Stimulated activated CD8-positive, alpha-beta memory T cell treated with anti-CD3 and anti-CD28 coated beads, Interleukin-2, amount 100 ng/mL, for 1 hour (primary cell): ENCODE results near the gene WDR88.
"Not testable (repeated sequence)": the region's sequence is repeated elsewhere in the genome, so short reads cannot be mapped to it uniquely, and the experiment has no call there.

Experiments
- DNase-seq, 2 donors: peaks; one replicate each; pipeline ENCODE4 v3.0.0-alpha.2; 2020; ENCODE audit warnings: low read depth in 2 of 2

Gene WDR88

DNA sequence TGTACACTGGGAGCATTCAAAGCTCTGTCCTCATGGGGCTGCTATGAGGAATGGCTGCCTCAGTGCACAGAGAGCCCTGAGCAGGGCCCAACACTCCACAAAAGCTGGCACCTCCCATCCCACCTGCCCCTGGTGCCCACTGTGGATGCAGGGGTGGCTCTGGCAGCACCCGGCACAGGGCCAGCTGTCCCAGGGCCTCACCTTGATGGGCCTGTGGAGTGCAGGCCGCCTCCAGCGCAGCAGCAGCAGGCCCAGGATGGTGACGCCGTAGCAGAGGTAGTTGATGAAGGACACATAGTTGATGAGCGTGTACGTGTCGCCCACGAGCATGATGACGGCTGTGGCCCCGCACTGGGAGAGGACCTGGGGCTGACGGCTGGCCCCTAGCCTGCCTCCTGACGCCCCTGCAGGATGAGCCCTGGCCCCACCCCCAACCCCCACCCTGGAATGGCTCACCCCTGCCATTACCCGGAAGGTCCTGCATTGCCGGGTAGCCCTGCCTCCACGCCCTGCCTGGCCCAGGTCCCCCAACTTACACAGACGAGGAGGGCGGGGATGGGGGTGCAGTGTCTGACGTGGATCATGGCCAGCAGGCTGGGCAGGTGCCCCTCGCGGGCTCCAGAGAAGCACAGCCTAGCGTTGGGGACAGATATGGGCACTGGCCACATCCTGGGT lies 78.5 kb downstream of the WDR88 start:
- DNase-seq, result no peak

DNA sequence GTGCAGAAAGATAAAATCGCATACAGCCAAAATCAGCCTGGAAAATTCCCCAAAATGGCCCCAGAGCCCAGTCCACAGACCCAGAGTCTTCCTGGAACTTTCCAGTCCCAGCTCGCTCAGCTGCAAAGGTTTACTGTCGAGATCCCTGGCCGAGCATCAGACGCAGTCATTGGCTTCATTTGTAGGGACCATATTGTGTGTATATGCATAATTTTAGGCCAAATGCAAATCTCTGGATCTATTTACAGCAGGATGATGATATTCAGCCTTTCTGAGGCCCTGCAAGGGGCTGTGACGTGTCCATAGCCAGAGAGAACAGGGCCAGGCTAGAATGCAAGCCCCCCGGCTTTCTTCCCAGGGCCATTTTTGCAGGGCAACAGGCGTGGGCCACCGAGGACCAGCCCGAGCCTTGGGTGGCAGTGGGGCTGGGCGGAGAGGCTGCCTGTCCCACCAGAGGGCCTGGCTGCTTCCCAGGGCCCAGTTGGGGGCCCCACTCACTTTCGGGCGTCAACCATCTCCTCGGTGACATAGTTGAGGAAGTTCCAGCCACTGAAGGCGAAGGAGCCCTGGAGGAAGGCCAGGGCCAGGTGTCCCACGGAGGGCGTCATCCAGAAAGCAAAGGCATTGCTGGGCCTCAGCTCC lies 80.0 kb downstream of the WDR88 start:
- no peak for DNase-seq

DNA sequence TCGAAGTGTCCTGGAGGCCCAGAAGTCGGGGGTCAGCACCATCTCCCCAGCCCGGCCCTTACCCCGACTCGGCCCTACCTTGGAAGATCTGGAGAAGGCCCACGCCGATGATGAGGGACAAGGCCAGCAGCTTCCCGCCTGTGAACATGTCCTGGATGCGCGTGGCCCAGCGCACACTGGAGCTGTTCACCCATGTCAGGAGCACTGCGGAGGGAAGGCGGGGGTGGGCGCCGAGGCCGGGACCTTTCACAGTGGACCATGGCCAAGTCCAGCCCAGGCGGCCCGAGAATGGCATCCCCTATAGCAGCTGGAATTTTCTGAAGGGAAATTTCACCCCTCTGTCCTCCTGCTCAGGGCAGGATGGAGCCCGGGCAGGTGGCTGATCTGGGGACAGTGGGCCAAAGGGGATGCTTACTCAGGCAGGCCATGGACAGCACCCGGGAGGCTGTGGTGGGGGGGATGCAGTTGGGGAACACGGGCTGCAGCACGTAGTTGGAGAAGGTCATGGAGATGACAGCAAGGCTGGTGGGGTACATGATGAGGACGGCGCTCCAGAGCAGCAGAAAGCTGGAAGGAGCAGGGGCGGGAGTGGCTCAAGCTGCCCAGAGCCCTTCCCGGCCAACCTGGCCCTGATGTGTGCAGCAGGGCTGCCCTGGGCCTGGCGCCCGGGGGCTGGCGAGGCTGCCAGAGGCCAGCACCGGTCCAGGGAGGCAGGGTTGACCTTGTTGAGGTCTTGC lies 80.7 kb downstream of the WDR88 start:
- DNase-seq, result no peak

DNA sequence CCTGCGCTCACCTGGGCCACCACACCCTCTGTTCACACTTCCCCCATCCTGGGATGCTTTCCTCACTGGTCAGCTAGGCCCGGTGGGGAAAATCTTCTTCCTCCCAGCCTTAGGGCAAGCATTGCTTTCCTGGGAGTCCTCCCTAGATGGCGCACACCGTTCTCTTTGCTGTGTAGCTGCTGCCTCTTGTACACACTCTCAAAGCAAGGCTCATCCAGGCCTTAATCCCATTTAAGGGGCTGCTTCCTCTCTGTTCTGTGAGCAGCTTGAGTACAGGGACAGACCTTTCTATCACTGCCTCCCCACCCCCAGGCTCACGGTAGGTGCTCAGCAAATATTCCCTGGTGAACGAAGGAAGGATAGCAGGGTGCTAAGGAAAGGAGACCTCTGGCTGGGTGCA lies 82.7 kb downstream of the WDR88 start:
- DNase-seq, result no peak

DNA sequence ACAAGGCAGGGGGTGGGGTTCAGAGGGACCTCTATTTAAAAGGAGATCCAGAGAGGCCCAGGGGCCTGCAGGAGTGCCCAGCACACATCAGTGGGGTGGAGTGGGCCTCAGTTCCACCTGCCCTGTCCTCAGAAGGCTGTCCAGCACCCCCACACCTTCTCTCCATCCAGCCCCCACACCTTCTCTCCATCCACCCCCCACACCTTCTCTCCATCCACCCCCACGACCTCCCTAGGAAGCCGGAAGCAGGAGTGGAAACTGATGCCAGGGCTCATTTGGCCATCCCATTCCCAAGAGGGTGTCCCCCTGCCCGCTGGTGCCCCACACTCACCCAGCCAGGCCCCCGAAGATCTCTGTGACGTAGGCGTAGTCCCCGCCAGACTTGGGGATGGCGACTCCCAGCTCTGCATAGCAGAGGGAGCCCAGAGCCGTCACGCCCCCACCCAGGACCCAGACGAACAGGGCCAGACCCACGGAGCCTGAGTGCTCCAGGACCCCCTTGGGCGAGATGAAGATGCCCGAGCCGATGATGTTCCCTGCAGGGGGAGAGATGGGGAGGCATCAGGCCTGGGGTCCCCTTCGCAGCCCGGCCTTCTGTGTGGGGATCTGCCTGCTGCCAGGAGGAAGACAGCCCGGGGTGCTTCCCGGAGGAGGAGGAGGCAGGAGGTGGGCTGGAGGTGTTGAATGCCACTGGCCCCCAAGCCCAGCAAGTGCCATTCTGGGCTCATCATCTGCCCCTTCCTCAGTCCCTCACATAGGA lies 83.7 kb downstream of the WDR88 start:
- no peak for DNase-seq

DNA sequence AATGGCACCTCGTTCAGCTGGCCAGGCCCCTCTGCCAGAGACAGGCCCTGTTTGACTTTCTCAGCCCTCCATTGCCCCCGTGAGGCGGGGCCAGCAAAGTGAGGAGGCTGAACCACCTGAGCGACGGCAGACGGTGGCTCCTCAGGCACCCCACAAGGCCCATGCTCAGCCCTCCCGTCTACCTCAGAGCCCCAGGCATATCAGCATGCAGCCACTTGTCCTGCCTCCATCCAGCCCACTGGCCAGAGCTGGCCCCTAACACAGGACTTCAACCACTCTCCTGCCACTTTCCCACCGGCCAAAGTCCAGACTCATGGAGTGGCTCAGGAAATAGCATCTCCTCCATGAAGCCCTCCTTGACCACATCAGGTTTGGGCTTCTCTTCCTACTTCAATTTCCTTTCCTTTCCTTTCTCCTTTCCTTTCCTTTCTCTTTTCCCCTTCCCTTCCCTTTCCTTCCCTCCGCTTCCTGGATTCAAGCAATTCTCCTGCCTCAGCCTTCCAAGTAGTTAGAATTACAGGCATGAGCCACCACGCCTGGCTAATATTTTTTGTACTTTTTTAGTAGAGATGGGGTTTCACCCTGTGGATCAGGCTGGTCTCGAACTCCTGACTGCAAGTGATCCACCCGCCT lies 84.4 kb downstream of the WDR88 start:
- no peak for DNase-seq

DNA sequence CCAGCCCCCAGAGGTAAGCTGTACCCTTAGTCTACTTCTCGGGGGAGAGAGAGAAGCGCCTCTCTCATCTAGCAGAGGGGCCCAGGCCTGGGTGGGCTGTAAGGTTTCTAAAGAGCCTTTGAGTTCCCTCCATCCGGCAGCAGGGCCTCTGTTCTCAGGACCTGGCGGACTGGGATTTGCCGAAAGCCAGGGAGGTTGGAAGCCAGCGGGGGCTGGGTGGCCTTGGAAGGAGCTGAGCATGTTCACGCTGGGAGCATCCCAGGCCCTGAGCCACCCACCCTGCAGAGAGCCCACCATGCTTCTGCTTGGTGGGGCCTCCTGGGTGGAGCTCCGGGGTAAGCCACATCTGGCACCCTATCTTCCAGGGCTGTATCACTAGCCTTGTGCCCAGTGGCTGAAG lies 86.0 kb downstream of the WDR88 start:
- no peak for DNase-seq

DNA sequence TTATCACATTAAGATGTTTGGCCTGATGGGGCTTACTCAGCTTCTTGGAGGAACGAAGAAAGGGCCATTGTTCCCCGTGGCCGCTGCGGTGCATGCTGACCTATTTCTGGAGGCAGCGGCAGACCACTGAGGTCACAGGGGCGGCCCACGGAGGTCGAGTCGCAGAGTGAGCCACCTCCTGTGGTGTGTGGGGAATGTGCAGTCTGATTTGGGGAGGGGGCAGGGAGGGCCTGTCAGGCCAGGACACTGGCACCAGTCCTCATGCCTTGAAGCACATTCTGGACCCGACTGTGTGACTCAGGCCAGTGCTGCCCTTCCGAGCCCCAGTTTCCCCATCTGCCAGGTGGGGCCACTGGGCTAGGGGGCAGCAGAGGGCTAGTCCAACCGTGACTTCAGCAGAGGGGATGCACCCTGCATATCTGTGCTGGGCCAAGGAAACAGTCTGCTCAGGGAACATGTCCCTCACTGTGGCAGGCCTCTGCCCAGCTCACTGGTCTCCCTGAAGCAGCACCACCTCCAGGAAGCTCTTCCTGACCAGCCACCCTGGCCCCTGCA lies 87.4 kb downstream of the WDR88 start:
- DNase-seq, result no peak

DNA sequence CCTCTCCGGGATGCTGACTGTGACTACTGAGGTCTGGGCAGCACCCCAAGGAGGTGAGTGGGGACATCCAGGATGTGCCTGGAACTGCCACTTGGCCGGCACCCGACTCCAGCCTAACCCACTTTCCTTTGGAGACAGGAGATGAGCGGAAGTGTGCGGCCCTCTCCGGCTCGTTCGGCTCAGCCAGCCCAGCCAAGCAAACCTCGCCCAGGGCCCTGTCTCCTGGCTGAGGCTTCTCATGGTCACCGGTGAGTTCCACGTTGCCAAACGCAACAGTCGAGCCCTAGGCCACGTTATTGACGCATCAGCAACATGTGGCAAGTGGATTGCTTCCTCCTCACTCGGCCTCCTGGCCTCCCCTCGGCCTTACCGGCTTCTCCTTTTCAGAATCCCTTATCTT lies 88.2 kb downstream of the WDR88 start:
- DNase-seq, result no peak

DNA sequence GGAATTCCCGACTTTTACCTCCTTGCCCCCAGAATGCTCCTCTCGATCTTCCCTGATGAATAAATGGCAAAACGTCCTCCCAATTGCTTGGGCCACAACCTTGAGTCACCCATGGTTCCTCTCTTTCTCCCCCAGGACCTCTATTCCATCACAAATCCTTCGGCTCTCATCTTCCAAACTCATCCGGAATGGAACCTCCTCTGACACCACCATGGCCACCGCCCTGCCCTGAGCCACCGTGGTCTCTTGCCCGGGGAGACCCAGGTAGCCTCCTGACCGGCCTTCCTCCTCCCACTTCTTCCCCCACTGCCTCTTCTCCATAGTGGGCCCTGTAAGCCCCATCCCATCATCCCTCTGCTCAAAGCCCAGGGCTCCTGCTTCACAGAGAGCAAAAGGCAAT lies 88.8 kb downstream of the WDR88 start:
- no peak for DNase-seq

DNA sequence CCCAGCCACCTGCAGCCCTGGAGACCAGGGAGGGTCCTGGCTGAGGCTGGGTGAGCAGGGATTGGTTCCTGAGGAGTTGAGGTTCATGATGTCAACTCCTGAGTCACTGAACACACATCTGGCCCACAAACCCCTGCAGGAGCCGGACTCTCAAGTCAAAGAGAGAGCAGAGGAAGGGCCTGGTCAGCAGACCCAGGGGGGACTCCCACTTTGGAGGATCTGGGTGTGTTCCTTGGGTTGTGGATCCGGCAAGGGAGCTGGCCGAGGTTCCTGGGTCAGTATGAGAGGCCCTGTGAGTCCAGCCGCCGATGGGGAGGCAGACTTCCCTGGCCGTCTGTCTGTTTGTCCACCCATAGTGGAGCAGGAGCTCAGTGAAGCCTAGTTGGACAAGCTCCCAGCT lies 89.7 kb downstream of the WDR88 start:
- DNase-seq, result no peak

DNA sequence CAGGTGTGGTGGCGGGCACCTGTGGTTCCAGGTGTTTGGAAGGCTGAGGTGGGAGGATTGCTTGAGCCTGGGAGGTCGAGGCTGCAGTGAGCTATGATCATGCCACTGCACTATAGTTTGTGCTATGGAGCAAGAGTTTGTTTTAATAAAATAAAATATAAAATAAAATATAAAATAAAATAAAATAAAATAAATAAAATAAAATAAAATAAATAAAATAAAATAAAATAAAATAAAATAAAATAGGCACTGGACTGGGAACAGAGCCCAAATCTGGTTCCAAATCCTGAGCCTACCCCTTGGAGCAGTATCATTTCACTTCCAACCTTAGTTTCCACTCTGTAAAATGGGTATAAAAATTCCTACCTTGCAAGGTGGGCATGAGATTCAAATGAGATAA lies 90.3 kb downstream of the WDR88 start:
- DNase-seq, result not testable (repeated sequence)

DNA sequence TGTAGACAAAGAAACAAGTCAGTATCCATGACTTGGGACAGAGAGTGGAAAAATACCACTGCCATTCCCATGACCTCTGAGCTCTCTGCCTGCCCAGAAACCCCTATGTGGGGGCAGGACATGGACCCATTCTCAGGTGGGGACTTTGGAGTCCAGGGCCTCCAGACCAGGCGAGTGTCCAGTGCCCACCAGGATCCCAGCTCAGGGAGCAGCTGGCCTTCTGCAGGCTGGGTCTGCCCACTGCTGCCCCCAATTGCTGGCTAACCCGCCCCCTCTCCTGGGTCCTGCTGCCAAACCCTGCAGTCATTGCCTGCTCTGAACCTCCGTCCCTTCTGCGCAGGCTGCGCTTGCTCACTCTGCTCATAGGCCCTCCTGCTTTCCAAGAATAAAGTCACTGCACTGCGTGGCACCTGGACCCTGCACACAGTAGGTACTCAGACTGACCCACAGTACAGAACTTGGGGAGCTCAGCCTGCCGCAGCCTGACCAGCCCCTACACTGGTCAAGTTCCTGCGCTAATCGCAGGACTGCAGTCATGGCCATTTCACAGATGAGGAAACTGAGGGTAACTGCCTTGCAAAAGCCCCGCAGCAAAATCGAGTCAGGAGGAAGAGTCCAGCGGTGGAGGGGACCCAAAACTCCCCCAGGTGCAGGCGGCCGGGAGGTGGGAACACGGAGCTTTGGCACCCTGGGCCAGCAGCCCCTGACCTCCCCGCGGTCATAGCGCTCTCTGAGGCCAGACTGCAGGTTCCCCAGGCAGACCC lies 93.0 kb downstream of the WDR88 start:
- DNase-seq, result no peak
